ENCODE measurements around the gene PKHD1.

DNA sequence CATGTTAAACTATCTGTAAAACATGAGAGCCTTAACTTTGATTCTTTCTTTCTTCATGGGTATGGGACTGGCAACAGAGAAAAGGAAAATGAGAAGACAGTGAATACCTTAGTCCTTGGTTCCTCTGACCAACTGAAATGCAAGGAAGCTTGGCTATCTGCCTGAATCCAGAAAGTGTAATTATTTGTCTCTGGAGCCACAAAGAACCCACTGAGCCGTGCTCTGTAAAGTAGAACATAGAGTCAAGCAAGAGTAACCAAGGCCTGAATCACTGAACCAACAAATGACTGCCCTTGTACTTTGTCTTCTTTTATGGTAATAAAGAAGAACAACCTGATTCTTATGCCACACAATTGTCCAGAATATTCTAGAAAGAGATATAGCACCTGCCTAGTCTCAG, 27.6 kb downstream of the PKHD1 start:
- TF ChIP-seq GABPA (IDR thresholded peaks at IDR 0.05; ENCODE audit: low read depth) (no peak), REST (IDR thresholded peaks at IDR 0.05; ENCODE audit: insufficient replicate concordance, low read depth) (no peak), POLR2AphosphoS5 (IDR thresholded peaks at IDR 0.05; ENCODE audit: low read depth) (no peak), CTCF (IDR thresholded peaks at IDR 0.05; ENCODE audit: insufficient read depth, low read length) (no peak)

Measured in HL-60 (cell line).